Esophagus muscularis mucosa (tissue), 4 donors: ENCODE measurements around the gene ACOXL. TPM values are rescaled to one million over a fixed set of nuclear protein-coding genes. Genes with fewer than 3 reads are reported as not detected.

Experiments
- DNase-seq: peaks from one replicate; pipeline ENCODE4 v3.0.0-alpha.2; 2017; ENCODE audit errors: extremely low spot score
- H3K27ac ChIP-seq, 4 donors: fragments of 200-600 bp; sonication (generic); replicated peaks in 1 of 4; 1 replicate in 3 of 4; 2 replicates in 1 of 4; pipeline ENCODE4 v1.5.1; 2016 to 2019; ENCODE audit warnings: mild to moderate bottlenecking in 1 of 4
- H3K27me3 ChIP-seq, 4 donors: fragments of 200-600 bp; sonication (generic); one replicate each; pipeline versions ENCODE4 v1.5.1 to v1.6.0; 2016 to 2019
- H3K36me3 ChIP-seq, 4 donors: fragments of 200-600 bp; sonication (generic); one replicate each; pipeline ENCODE4 v1.5.1; 2016 to 2019
- H3K4me1 ChIP-seq, 4 donors: fragments of 200-600 bp; sonication (generic); one replicate each; pipeline ENCODE4 v1.5.1; 2016 to 2019
- H3K4me3 ChIP-seq, 4 donors: fragments of 200-600 bp; sonication (generic); 1 replicate in 2 of 4; 2 replicates in 2 of 4; pipeline ENCODE4 v1.5.1; 2016 to 2019; ENCODE audit warnings: mild to moderate bottlenecking in 4 of 4, moderate library complexity in 1 of 4
- H3K9me3 ChIP-seq, 4 donors: fragments of 200-600 bp; sonication (generic); 1 replicate in 3 of 4; 2 replicates in 1 of 4; pipeline ENCODE4 v1.5.1; 2016 to 2019
- EP300 ChIP-seq: sonication (generic); formaldehyde crosslinking; IDR thresholded peaks from one replicate; pipeline ENCODE4 v1.6.1; 2017; ENCODE audit warnings: antibody characterized with exemption
- POLR2A ChIP-seq: fragments of 450-650 bp; IDR thresholded peaks from one replicate; pipeline ENCODE4 v1.6.1; 2017; ENCODE audit warnings: antibody characterized with exemption, moderate library complexity, mild to moderate bottlenecking, low read depth
- POLR2AphosphoS5 ChIP-seq, 2 donors: sonication (generic); formaldehyde crosslinking; IDR thresholded peaks; one replicate each; pipeline ENCODE4 v1.6.1; 2017; ENCODE audit warnings: antibody characterized with exemption in 2 of 2
- WGBS: methylation state at CpG from one replicate; pipeline ENCODE4 v1.1.5; 2018; 5-methylcytosine and 5-hydroxymethylcytosine counted together
- intact Hi-C: fragments of 100-400 bp; cut with DNase I; formaldehyde crosslinking; loops from one replicate; pipeline ENCODE4 v1.15.1; 2023
- total RNA-seq, 4 donors: library from RNA; depleted of rRNA; stranded (reverse); fragments of >200 nt; gene quantifications; one replicate each; pipeline versions ENCODE4 v1.1.0 to v1.2.1, GENCODE V29; 2016
- TF ChIP-seq, protein P1 (sequence below), 3 experiments: fragments of 200-600 bp in 2 of 3; fragments of 450-650 bp in 1 of 3; sonication (generic) in 2 of 3; IDR thresholded peaks; one replicate each; pipeline ENCODE4 v1.5.1; 2017 to 2019; ENCODE audit warnings: antibody characterized with exemption in 3 of 3, mild to moderate bottlenecking in 2 of 3, moderate library complexity in 1 of 3

Gene ACOXL
- total RNA-seq, 4 donors from 2014 or later: not detected

DNA sequence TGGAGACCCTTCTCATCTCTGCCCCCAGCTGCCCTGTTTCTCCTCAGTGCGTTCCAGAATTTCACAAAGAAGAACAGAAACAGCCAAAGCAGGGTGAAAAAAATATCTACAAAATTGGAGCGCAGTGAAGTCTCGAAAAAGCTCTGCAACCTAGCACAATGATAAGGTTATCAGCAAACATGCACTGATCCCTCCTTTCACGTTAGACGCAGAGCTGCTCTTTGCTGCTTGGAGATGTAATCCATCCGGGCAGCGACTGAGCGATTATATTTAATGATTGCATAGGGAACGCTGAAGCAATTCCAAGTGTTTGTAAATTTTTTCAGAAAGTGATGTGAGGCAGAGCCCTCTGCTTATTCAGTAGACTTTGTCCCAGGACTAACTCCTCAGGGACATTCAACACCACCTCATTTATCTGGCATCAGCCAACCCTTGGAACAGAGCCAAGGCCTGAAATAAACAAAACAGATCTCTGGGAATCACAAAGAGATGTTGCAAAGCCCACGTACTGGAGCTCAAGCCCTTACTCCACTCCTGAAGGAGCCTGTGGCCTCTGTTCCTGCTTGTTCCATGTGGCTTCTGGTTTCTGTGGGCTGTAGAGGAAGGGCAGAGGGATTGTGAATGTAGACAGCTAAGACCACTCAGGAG, 215.8 kb downstream of the ACOXL start:
- peak; percentile 81 for DNase-seq
- H3K27ac ChIP-seq: no peak overlapping the region
- peaks cover 11 to 35% (median 32%) of the 10 kb centered on the region in 4 donors for H3K4me1 ChIP-seq
- no peaks in the 10 kb centered on the region for H3K9me3 ChIP-seq
- no peaks in the 10 kb centered on the region for H3K27me3 ChIP-seq
- H3K36me3 ChIP-seq: no peaks in the 10 kb centered on the region
- intact Hi-C loops: no loop called here
- TF ChIP-seq EP300 (no peak), POLR2A (no peak), POLR2AphosphoS5 (IDR thresholded peaks at IDR 0.05) (no peak)
- TF ChIP-seq, protein P1, sequence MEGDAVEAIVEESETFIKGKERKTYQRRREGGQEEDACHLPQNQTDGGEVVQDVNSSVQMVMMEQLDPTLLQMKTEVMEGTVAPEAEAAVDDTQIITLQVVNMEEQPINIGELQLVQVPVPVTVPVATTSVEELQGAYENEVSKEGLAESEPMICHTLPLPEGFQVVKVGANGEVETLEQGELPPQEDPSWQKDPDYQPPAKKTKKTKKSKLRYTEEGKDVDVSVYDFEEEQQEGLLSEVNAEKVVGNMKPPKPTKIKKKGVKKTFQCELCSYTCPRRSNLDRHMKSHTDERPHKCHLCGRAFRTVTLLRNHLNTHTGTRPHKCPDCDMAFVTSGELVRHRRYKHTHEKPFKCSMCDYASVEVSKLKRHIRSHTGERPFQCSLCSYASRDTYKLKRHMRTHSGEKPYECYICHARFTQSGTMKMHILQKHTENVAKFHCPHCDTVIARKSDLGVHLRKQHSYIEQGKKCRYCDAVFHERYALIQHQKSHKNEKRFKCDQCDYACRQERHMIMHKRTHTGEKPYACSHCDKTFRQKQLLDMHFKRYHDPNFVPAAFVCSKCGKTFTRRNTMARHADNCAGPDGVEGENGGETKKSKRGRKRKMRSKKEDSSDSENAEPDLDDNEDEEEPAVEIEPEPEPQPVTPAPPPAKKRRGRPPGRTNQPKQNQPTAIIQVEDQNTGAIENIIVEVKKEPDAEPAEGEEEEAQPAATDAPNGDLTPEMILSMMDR (IDR thresholded peaks at IDR 0.05): no peak
- no peak overlapping the region for H3K4me3 ChIP-seq
- 21% methylated on average over 10 of the region's 10 CpGs for WGBS

DNA sequence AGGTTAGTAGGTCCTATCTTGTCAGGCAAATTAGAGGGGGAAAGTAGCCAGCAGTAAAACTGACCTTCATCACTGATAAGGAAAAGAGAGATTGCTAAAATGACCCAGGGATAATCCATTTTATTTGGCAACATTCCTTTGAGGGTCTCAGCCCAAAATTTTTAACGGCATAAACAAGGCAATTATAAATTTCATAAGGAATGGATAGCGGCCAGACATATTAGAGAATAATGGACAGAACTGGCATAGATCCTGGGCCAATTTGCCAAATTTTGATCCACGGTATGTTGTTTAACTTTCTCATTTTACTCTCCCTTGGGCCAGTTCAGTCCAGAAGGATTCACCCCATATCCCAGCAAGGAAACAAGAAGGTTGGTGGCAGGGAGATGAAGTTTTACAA, 217.9 kb downstream of the ACOXL start:
- WGBS: 30% methylated on average over 3 of the region's 3 CpGs
- Histone ChIP-seq H3K27me3 (no peaks in the 10 kb centered on the region), H3K36me3 (no peaks in the 10 kb centered on the region), H3K4me3 (no peak overlapping the region), H3K9me3 (no peaks in the 10 kb centered on the region), H3K27ac (no peak overlapping the region), H3K4me1 (peaks cover 11 to 35% (median 32%) of the 10 kb centered on the region in 4 donors)
- intact Hi-C loops: no loop called here
- DNase-seq: no peak
- TF ChIP-seq EP300 (no peak), POLR2A (no peak), POLR2AphosphoS5 (IDR thresholded peaks at IDR 0.05) (no peak)
- TF ChIP-seq, protein P1 (IDR thresholded peaks at IDR 0.05): no peak

DNA sequence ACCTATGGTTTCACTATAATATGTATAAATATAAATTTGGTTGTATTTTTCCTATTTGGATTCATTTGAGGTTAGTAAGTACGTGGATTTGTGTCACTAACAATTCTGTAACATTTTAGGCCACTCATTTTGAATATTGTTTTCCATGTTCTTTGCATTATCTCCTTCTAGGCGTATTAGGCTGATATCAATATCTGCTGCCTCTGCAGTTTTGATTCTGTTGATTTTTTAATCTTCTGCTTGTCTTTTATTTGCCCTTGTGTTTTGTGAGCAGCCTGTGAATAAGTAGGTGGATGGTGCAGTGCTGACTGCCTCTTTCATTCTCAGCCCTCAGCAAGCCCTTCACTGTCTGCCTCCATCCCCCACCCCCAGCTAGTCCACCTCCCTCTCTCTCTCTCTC, 222.7 kb downstream of the ACOXL start:
- H3K27me3 ChIP-seq: peaks cover 0 to 6% (median 0%) of the 10 kb centered on the region in 4 donors
- no peak overlapping the region for H3K4me3 ChIP-seq
- intact Hi-C loops: no loop called here
- 68% methylated on average over 2 of the region's 2 CpGs for whole genome bisulfite sequencing
- H3K36me3 ChIP-seq: no peaks in the 10 kb centered on the region
- no peak overlapping the region for H3K27ac ChIP-seq
- DNase-seq: no peak
- peaks cover 0 to 9% (median 8%) of the 10 kb centered on the region in 4 donors for H3K4me1 ChIP-seq
- H3K9me3 ChIP-seq: no peaks in the 10 kb centered on the region
- no peak for TF ChIP-seq POLR2A
- TF ChIP-seq EP300: no peak
- TF ChIP-seq, protein P1 (IDR thresholded peaks at IDR 0.05): no peak

- intact Hi-C loops: no loop called here
- Histone ChIP-seq H3K36me3 (no peaks in the 10 kb centered on the region), H3K4me1 (peaks cover 0 to 4% (median 3%) of the 10 kb centered on the region in 4 donors), H3K4me3 (no peak overlapping the region), H3K27ac (no peak overlapping the region), H3K27me3 (peaks cover 0 to 6% (median 0%) of the 10 kb centered on the region in 4 donors), H3K9me3 (no peaks in the 10 kb centered on the region)
- TF ChIP-seq, protein P1 (IDR thresholded peaks at IDR 0.05): no peak
- TF ChIP-seq EP300 (no peak), POLR2A (no peak), POLR2AphosphoS5 (IDR thresholded peaks at IDR 0.05) (no peak)
- no peak for DNase-seq
- WGBS: 64% methylated on average over 3 of the region's 3 CpGs
Measured at GRCh38 chr2:110955556-110955955, 223.2 kb downstream of the ACOXL start.

DNA sequence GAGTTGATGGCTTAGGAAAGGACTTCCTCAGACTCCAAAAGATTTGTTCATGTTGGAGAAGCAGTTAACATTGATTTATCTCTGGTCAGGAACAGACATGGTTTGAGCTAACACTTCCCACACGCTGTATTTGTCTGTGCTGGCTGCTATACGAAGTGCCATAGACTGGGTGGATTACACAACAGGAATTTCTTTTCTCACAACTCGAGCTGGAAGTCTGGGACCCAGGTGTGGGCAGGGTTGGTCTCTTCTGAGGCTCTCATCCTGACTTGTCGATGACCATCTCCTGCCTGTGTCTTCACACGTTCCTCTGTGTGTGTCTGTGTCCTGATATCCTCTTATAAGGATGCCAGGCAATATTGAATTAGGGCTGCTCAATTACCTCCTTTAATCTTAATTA, 224.9 kb downstream of the ACOXL start:
- Histone ChIP-seq H3K36me3 (no peaks in the 10 kb centered on the region), H3K9me3 (no peaks in the 10 kb centered on the region), H3K4me3 (no peak overlapping the region), H3K27ac (no peak overlapping the region), H3K4me1 (no peaks in the 10 kb centered on the region), H3K27me3 (peaks cover 0 to 6% (median 0%) of the 10 kb centered on the region in 4 donors)
- intact Hi-C loops: no loop called here
- 72% methylated on average over 5 of the region's 5 CpGs for WGBS
- TF ChIP-seq POLR2A: no peak
- no peak for TF ChIP-seq EP300
- TF ChIP-seq, protein P1 (IDR thresholded peaks at IDR 0.05): no peak
- no peak for TF ChIP-seq POLR2AphosphoS5 (IDR thresholded peaks at IDR 0.05)
- DNase-seq: peak; percentile 57
